ENCODE measurements around the gene HSPA12A. TPM values are rescaled to one million over a fixed set of nuclear protein-coding genes. Genes with fewer than 3 reads are reported as not detected.

The HSPA12A gene
- polyA plus RNA-seq, 4 donors = 29.9 to 50.5 (median 40.1) TPM

DNA sequence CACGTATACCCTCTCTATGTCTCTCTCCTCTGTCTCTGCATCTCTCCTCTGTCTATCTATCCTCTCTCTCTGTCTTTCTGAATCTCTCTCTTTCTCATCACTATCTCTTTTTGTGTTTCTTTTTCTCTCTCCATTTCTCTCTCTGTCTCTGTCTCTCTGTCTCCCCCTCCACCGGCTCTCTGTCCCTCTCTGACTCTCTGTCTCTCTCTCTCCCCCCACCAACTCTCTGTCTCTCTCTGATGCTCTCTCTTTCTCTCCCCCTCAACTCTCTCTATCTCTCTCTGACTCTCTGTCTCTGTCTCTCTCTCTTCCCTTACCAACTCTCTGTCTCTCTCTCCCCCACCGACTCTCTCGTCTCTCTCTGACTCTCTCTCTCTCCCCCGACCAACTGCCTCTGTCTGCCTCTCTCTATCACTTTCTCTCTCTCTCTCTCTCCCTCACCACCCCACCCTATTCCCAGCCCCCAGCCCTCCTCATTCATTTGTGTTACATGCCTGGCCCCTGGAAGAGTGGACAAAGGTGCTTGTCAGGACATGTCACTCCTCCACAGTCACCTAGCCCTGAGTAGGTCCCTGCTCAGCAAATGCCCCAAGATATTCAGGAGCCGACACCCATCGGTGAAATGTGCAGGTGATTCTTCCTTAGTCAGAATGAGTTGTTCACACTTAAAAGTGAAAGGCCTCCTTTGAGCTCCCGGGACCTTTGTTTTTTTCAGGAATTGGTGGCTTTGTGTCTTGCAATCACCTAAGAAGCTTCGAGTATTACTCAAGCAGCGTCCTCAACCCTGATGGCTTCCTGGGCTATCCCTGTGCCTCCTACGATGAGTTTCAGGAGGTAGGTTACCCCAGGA lies 108.0 kb downstream of the HSPA12A start:
- DNase-seq (ENCODE audit: low read depth in 4 of 4, low spot score in 2 of 4) = no peak

DNA sequence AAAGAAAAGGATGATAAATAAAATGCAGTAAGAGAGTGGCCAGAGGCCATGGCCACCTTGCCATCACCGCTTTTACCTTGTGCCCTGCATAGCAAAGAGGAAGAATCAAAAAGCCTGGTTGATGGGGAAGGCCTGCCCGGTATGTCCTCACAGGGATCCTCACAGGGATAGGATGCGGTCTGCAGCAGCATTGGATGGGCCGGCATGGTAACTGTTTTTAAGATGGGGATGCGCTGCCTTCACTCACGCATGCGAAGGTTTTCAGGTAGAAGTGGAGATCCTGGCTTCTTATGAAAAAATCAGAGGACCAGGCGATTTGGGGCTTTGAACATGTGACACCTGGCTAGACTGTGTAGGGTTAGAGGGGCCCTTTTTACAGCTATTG lies 109.2 kb downstream of the HSPA12A start:
- no peak for DNase-seq (ENCODE audit: low read depth in 4 of 4, low spot score in 2 of 4)

DNA sequence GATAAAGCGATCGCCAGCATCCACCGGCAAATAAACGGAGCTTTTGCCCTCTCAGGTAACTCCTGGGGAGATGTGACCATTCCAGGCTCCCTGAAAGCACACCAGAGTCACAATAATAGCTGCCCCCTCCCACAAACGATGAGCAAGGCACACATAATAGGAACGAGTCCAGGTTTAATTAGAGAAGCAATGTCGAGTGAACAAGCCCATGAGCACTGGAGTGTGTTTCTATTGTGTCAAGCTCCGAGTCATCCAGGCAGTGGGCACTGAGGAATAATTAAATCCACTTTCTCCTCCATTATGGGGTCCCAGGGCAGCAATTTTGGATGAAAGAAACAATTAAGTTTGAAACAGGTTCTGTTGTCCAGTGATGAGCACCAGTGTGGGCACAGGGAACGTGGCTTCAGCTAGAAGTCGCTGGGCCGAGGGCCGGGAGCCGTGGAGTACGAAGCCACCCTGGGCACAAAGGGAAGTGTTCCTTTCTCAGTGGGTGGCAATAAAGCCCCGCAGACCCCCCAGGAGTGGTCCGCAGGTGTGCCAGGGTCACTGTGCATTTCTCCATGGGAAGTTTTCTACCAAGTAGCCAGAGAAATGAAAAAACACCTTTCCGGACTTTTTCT lies 109.7 kb downstream of the HSPA12A start:
- no peak for DNase-seq (ENCODE audit: low read depth in 4 of 4, low spot score in 2 of 4)

DNA sequence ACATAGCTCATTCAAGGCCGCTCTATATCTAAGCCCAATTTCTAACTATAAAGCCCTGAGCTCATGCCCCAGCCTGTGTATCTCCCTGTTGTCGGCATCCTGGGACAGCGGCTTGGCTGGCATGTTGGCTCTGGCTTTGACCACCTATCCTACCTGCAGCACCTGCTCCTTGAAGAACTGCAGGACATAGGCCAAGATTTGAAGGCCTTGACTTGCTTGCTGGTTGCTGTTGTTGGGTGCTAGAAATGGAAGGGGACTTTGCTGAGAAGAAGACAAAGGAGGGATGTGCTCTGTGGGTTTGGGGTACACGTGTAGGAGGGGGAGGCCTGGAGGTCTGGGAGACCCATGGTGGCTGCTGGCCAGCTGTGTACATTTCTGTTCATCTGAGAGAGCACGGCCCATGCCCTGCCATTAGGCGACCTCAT lies 110.5 kb downstream of the HSPA12A start:
- no peak for DNase-seq (ENCODE audit: low read depth in 4 of 4, low spot score in 2 of 4)

DNA sequence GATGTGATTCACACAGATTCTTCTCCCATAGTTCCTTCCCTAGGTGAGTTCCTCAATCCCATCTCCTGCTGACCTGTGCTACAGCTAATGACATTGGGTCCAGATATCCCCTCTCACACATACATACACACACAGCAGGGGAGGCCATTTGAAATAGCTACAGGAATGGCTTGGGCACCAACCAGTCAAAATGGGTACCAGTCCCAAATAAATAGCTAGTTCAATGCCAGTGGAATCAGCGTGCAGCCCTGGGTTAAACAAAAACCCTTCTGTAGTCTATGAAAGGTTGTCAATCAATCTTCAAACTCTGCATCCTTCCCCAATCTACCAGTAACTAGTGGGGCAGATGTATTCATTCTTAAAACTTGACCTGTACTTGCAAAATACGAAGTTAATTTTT lies 112.3 kb downstream of the HSPA12A start:
- DNase-seq (ENCODE audit: low read depth in 4 of 4, low spot score in 2 of 4) = no peak

DNA sequence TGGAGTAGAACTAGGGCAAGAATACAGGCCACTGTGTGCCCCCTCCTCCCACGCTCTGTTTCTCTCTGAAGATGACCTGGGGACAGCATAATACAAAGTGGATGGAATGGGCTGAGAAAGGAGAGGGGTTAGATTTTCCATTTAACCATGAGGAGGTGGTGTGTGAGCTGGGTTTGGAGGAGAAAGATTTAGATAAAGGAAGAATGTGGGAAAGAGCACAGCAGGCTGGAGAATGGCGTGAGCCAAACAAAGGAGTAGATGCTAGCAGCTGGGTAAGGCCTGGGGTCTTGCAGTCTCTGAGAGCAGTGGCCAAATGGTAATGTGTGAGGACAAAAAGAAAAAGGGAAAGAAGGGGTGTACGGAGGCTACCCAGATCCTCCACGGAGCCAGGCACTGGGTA lies 113.0 kb downstream of the HSPA12A start:
- no peak for DNase-seq (ENCODE audit: low read depth in 4 of 4, low spot score in 2 of 4)

DNA sequence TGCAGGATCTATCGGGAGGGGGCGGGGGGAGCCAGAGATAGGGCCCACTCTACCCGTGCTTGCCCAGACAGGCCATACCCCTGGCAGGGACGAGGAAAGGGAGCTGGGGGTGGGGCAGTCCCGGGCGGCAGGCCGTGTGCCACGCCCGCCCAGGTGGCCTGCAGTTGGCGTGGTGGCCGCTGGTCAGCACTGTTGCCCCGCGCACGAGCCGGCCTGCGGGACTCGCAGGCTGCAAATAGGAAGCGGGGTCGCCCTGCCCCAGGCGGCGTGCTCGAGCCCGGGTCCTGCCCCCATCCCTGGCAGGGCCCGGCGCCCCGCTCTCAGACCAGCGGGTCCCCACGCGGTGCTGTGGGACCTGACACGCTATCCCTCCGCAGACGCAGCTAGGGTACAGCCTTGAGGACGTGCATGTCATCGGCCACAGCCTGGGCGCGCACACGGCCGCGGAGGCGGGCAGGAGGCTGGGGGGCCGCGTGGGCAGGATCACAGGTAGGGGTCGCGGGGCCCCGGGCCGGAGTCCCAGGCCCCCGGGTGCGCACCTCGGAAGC lies 114.9 kb downstream of the HSPA12A start:
- peak in 1 of 4 donors; percentile 19 for DNase-seq (ENCODE audit: low read depth in 4 of 4, low spot score in 2 of 4)

DNA sequence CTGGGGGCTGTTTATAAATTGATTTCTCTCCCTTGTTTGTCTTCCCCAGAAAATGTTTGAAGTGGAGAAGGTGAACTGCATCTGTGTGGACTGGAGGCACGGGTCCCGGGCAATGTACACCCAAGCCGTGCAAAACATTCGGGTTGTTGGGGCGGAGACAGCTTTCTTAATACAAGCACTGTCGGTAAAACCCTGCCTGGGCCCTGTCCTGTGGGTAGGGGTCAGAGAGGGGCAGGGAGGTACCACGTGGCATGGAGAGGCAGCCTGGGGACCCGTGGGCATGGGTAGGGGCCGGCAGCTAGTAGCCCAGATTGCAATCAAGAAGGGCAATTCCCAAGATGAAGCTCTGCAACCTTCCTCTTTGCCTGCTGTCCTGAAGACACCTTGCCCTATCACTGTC lies 115.6 kb downstream of the HSPA12A start:
- no peak for DNase-seq (ENCODE audit: low read depth in 4 of 4, low spot score in 2 of 4)

DNA sequence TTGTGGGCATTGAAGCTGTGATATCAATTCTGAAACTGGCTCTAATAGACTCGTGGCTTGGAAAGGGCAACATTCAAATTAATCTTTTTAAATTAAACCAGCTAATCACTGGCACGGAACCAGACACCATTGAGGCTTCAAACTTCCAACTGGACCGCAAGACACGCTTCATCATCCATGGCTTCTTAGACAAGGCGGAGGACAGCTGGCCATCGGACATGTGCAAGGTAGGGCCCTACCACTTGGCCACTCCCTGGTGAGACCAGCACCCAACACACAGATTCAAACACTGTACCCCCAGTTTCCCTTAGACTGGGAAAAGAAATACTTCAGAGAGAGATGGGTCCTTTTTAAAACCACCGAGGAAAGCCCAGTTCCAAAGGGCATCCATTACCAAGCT lies 116.5 kb downstream of the HSPA12A start:
- no peak for DNase-seq (ENCODE audit: low read depth in 4 of 4, low spot score in 2 of 4)

DNA sequence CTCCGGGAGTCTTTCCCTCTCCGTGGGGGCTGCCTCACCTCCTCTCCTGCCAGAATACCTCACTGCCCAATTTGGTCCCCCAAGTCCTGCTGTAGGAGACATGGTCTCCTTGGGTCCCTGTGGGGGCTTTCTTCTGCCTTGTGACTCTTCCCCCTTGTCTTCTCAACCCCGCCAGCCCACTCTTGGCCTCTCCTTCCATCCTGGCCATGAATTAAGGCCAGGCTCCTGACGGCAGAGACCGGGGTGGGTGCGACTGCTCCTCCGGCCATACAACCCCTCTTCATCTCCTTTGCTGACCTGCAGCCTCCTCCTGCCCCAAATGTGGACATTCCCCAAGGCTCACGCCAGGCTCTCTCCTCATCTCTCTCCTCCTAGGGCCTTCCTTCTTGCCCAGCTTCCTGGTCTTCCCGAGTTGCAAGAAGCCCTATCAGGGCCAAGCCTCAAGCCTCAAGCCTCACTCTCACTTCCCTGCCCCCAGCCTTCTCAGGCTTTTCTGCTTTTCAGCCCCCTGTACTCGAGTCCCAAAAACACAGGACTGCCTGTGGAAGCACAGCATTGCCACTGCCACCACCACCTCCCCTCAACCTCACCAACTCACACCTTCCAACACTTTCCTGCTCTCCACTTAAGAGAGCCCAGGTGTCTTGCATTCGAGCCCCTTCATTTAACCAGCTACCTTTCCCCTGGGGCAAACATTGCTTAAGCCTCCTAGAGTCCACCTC lies 120.3 kb downstream of the HSPA12A start:
- DNase-seq (ENCODE audit: low read depth in 4 of 4, low spot score in 2 of 4) = no peak

DNA sequence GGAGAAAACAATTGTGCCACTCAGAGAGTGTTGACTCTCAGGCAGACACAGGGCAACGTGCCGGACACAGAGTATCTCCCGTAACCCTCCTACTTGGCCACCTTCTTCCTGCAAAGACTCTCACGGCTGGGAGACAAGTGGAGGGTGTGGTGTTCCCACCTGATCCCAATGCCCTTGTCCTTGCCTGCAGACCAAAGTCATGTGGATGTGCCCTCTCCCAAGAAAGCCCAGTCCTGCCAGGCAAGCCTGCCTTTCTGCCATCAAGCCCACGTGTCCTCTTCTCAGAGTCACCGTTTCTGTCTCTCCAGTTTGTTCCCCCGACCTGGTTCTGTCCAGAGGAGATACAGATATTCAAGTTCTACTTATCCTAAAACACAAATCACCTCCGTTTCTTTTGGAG lies 120.9 kb downstream of the HSPA12A start:
- no peak for DNase-seq (ENCODE audit: low read depth in 4 of 4, low spot score in 2 of 4)

Other genes with a start within 250 kb of the HSPA12A start
- not detected for gene PNLIP, start 196.6 kb downstream of the HSPA12A start, polyA plus RNA-seq (ENCODE audit: insufficient read length in 4 of 4)
- gene PNLIPRP1, start 151.6 kb downstream of the HSPA12A start, polyA plus RNA-seq (ENCODE audit: insufficient read length in 4 of 4) = under 1 TPM in 1 of 4 donors, not detected in 3; 0.27 TPM
- gene PNLIPRP2, start 121.6 kb downstream of the HSPA12A start, polyA plus RNA-seq (ENCODE audit: insufficient read length in 4 of 4) = under 1 TPM in 1 of 4 donors, not detected in 3; 0.10 TPM
- gene ENO4, start 106.9 kb upstream of the HSPA12A start, polyA plus RNA-seq (ENCODE audit: insufficient read length in 4 of 4) = 1 to 10 TPM; 2.2 to 3.8 (median 2.8) TPM

Data from left renal cortex interstitium (tissue), 4 donors.